ENCODE results near the gene CEP72.

GRCh38 chr5:691817-692528 lies 79.8 kb downstream of the CEP72 start:
- TF ChIP-seq CTCF (IDR thresholded peaks at IDR 0.05; ENCODE audit: low read depth, low read length) (no peak), EZH2phosphoT487 (IDR thresholded peaks at IDR 0.05; ENCODE audit: low read depth) (no peak)

Measured in OCI-LY3 (cell line).